Midbrain (tissue), 1 donor: ENCODE measurements around the gene HES1.
A peak's percentile ranks its signal among the peaks of the same experiment; 100 is the strongest.
"Not testable (repeated sequence)": the region's sequence is repeated elsewhere in the genome, so short reads cannot be mapped to it uniquely, and the experiment has no call there.

Experiments used
- DNase-seq: peaks from one replicate; lab custom pipeline; 2025; lab: John Stamatoyannopoulos, UW

The HES1 gene

GRCh38 chr3:194128202-194128918 lies 7.6 kb upstream of the HES1 start:
- DNase-seq: no peak

GRCh38 chr3:194128919-194129295 lies 7.0 kb upstream of the HES1 start:
- not testable (repeated sequence) for DNase-seq

GRCh38 chr3:194129581-194130133 lies 6.3 kb upstream of the HES1 start:
- DNase-seq: peak; percentile 56

- DNase-seq: no peak
Measured at GRCh38 chr3:194130188-194130587, 5.8 kb upstream of the HES1 start.

- peak; percentile 45 for DNase-seq
Measured at GRCh38 chr3:194130807-194131589, 5.0 kb upstream of the HES1 start.

GRCh38 chr3:194132465-194133286 lies 3.3 kb upstream of the HES1 start:
- no peak for DNase-seq

- peak; percentile 40 for DNase-seq
Measured at GRCh38 chr3:194133661-194134230, 2.2 kb upstream of the HES1 start.

- peak; percentile 73 for DNase-seq
Measured at GRCh38 chr3:194134231-194134756, 1.7 kb upstream of the HES1 start.

- peak; percentile 83 for DNase-seq
Measured at GRCh38 chr3:194134757-194135515, 1.0 kb upstream of the HES1 start.

- DNase-seq: no peak
Measured at GRCh38 chr3:194135516-194135805, 487 bp upstream of the HES1 start.

GRCh38 chr3:194136519-194137007 lies 615 bp downstream of the HES1 start:
- no peak for DNase-seq

GRCh38 chr3:194137008-194137505 lies 1.1 kb downstream of the HES1 start:
- DNase-seq: no peak

GRCh38 chr3:194137506-194138474 lies 1.8 kb downstream of the HES1 start:
- peak; percentile 32 for DNase-seq

GRCh38 chr3:194138732-194139070 lies 2.8 kb downstream of the HES1 start:
- no peak for DNase-seq

- DNase-seq: no peak
Measured at GRCh38 chr3:194139071-194139813, 3.3 kb downstream of the HES1 start.

- DNase-seq: no peak
Measured at GRCh38 chr3:194139814-194140391, 4.0 kb downstream of the HES1 start.

GRCh38 chr3:194140520-194141414 lies 4.8 kb downstream of the HES1 start:
- DNase-seq: peak; percentile 31
